Neural cell (in vitro differentiated cells): ENCODE results near the gene GALNT2. TPM values are rescaled to one million over a fixed set of nuclear protein-coding genes. Genes with fewer than 3 reads are reported as not detected.

ENCODE experiments used
- H2AFZ ChIP-seq: fragments of 200-600, 300-800 bp; sonication (generic), shearing (Covaris generic); 2 replicates; pipeline ENCODE4 v1.6.0; 2014; ENCODE audit warnings: low read depth, mild to moderate bottlenecking, antibody characterized with exemption, low read length, moderate library complexity
- H3F3A ChIP-seq: fragments of 200-600 bp; shearing (Covaris generic); 2 replicates; pipeline ENCODE4 v1.6.1; 2016; ENCODE audit warnings: mild to moderate bottlenecking, moderate library complexity, mixed read lengths, antibody characterized with exemption, low read length; ENCODE audit not compliant: insufficient read depth, poor library complexity, severe bottlenecking
- H3K27ac ChIP-seq: fragments of 200-600, 300-800 bp; sonication (generic), shearing (Covaris generic); 2 replicates; pipeline ENCODE4 v1.5.1; 2014; ENCODE audit warnings: mild to moderate bottlenecking, low read length, moderate library complexity
- H3K27me3 ChIP-seq: fragments of 300-800, 200-600 bp; sonication (generic), shearing (Covaris generic); 2 replicates; pipeline ENCODE4 v1.6.0; 2014; ENCODE audit warnings: mild to moderate bottlenecking, low read depth, low read length, moderate library complexity; ENCODE audit not compliant: insufficient read depth
- H3K36me3 ChIP-seq: fragments of 300-800, 200-600 bp; sonication (generic), shearing (Covaris generic); 2 replicates; pipeline ENCODE4 v1.5.1; 2014; ENCODE audit warnings: mild to moderate bottlenecking, antibody characterized with exemption, low read length, moderate library complexity; ENCODE audit not compliant: insufficient read depth
- H3K4me2 ChIP-seq: fragments of 300-800, 200-600 bp; sonication (generic), shearing (Covaris generic); 2 replicates; pipeline ENCODE4 v1.6.0; 2014; ENCODE audit warnings: mild to moderate bottlenecking, low read length
- H3K4me3 ChIP-seq: fragments of 300-800, 200-600 bp; sonication (generic), shearing (Covaris generic); 2 replicates; pipeline ENCODE4 v1.5.1; 2014; ENCODE audit warnings: mild to moderate bottlenecking, low read length, moderate library complexity
- H3K79me2 ChIP-seq: fragments of 200-600 bp; shearing (Covaris generic); replicated peaks from 2 replicates; pipeline ENCODE4 v1.6.0; 2014; ENCODE audit warnings: mild to moderate bottlenecking, low read length, moderate library complexity; ENCODE audit not compliant: insufficient read depth
- H3K9ac ChIP-seq: fragments of 300-800, 200-600 bp; sonication (generic), shearing (Covaris generic); 2 replicates; pipeline ENCODE4 v1.6.1; 2016; ENCODE audit warnings: mild to moderate bottlenecking, low read length, mixed read lengths
- H3K9me2 ChIP-seq: fragments of 200-600 bp; shearing (Covaris generic); 2 replicates; pipeline ENCODE4 v1.6.1; 2016; ENCODE audit warnings: mild to moderate bottlenecking, low read length, mixed read lengths; ENCODE audit not compliant: insufficient read depth
- H3K9me3 ChIP-seq: fragments of 200-600, 300-800 bp; sonication (generic), shearing (Covaris generic); 2 replicates; pipeline ENCODE4 v1.6.1; 2016; ENCODE audit warnings: mild to moderate bottlenecking, mixed run types, low read length, moderate library complexity, mixed read lengths
- H4K20me1 ChIP-seq: fragments of 200-600 bp; shearing (Covaris generic); 2 replicates; pipeline ENCODE4 v1.6.1; 2016; ENCODE audit warnings: mild to moderate bottlenecking, mixed run types; ENCODE audit not compliant: insufficient read depth
- EP300 ChIP-seq: fragments of 450-650 bp; conservative IDR thresholded peaks from 2 replicates; pipeline ENCODE4 v1.6.1; 2014; ENCODE audit warnings: antibody characterized with exemption, mild to moderate bottlenecking, moderate library complexity; ENCODE audit not compliant: poor library complexity, severe bottlenecking
- EZH2 ChIP-seq: fragments of 200-600, 300-800 bp; shearing (Covaris generic), sonication (generic); IDR thresholded peaks from 2 replicates; pipeline ENCODE4 v1.6.1; 2014; ENCODE audit warnings: antibody characterized with exemption, low read length, borderline replicate concordance, mild to moderate bottlenecking; ENCODE audit not compliant: insufficient read depth, poor library complexity, severe bottlenecking
- MXI1 ChIP-seq: fragments of 450-650 bp; conservative IDR thresholded peaks from 2 replicates; pipeline ENCODE4 v1.6.1; 2014; ENCODE audit warnings: antibody characterized with exemption, mild to moderate bottlenecking; ENCODE audit not compliant: poor library complexity, severe bottlenecking
- POLR2AphosphoS5 ChIP-seq: IDR thresholded peaks from 2 replicates; pipeline ENCODE4 v1.6.1; 2012
- RAD21 ChIP-seq: fragments of 450-650 bp; conservative IDR thresholded peaks from 2 replicates; pipeline ENCODE4 v1.6.1; 2014; ENCODE audit warnings: antibody characterized with exemption, mild to moderate bottlenecking, moderate library complexity
- SMC3 ChIP-seq: fragments of 450-650 bp; conservative IDR thresholded peaks from 2 replicates; pipeline ENCODE4 v1.6.1; 2014; ENCODE audit warnings: antibody characterized with exemption, mild to moderate bottlenecking, moderate library complexity; ENCODE audit not compliant: poor library complexity
- TAF1 ChIP-seq: IDR thresholded peaks from 2 replicates; pipeline ENCODE4 v1.6.1; 2012; ENCODE audit warnings: low read depth
- polyA plus RNA-seq: library from polyadenylated mRNA; depleted of rRNA; stranded (reverse); fragments of >200 nt; gene quantifications from 2 replicates; pipeline ENCODE4 v1.2.3, GENCODE V29; 2014
- TF ChIP-seq, protein P1 (sequence below): IDR thresholded peaks from 2 replicates; pipeline ENCODE4 v1.6.1; 2012; ENCODE audit warnings: borderline replicate concordance
- TF ChIP-seq, protein P2 (sequence below): fragments of 450-650 bp; IDR thresholded peaks from 2 replicates; pipeline ENCODE4 v1.5.1; 2014; ENCODE audit warnings: antibody characterized with exemption, mild to moderate bottlenecking, moderate library complexity; ENCODE audit not compliant: poor library complexity, severe bottlenecking

GALNT2 gene
- polyA plus RNA-seq, 1 donor from 2014 or later, result 38.8 TPM

DNA sequence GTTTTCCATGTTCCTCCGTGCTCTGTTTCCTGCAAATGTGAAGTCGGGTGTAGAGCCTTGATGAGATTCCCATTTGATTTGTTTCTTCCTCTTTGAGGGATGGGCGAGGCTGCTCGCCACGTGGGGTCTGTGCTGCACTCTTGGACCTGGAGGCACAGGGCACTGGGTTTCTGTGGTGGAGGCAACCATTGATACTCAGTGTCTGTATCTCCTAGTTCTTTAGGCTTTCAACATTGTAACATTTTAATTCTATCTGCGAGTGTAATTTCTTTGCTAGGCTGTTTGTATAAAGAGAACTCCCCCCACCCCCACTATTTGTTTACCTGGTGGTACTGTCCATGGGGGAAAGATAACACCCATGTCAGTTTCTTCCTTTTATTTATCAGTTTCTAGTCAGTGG is 52.3 kb downstream of the GALNT2 start:
- Histone ChIP-seq H3K4me3 (no peak overlapping the region), H3K27me3 (no peaks in the 10 kb centered on the region), H3F3A (no peaks in the 10 kb centered on the region), H3K79me2 (peaks cover 27% of the 10 kb centered on the region), H2AFZ (no peak overlapping the region), H3K9ac (no peak overlapping the region), H4K20me1 (no peaks in the 10 kb centered on the region), H3K36me3 (no peaks in the 10 kb centered on the region), H3K9me2 (no peaks in the 10 kb centered on the region), H3K9me3 (no peaks in the 10 kb centered on the region), H3K4me2 (no peak overlapping the region), H3K27ac (no peak overlapping the region)
- no peak for TF ChIP-seq POLR2AphosphoS5
- TF ChIP-seq MXI1, result no peak
- no peak for TF ChIP-seq TAF1
- no peak for TF ChIP-seq EP300
- TF ChIP-seq, protein P1, sequence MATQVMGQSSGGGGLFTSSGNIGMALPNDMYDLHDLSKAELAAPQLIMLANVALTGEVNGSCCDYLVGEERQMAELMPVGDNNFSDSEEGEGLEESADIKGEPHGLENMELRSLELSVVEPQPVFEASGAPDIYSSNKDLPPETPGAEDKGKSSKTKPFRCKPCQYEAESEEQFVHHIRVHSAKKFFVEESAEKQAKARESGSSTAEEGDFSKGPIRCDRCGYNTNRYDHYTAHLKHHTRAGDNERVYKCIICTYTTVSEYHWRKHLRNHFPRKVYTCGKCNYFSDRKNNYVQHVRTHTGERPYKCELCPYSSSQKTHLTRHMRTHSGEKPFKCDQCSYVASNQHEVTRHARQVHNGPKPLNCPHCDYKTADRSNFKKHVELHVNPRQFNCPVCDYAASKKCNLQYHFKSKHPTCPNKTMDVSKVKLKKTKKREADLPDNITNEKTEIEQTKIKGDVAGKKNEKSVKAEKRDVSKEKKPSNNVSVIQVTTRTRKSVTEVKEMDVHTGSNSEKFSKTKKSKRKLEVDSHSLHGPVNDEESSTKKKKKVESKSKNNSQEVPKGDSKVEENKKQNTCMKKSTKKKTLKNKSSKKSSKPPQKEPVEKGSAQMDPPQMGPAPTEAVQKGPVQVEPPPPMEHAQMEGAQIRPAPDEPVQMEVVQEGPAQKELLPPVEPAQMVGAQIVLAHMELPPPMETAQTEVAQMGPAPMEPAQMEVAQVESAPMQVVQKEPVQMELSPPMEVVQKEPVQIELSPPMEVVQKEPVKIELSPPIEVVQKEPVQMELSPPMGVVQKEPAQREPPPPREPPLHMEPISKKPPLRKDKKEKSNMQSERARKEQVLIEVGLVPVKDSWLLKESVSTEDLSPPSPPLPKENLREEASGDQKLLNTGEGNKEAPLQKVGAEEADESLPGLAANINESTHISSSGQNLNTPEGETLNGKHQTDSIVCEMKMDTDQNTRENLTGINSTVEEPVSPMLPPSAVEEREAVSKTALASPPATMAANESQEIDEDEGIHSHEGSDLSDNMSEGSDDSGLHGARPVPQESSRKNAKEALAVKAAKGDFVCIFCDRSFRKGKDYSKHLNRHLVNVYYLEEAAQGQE, result no peak
- no peak for TF ChIP-seq SMC3
- no peak for TF ChIP-seq RAD21
- TF ChIP-seq EZH2, result no peak
- TF ChIP-seq, protein P2, sequence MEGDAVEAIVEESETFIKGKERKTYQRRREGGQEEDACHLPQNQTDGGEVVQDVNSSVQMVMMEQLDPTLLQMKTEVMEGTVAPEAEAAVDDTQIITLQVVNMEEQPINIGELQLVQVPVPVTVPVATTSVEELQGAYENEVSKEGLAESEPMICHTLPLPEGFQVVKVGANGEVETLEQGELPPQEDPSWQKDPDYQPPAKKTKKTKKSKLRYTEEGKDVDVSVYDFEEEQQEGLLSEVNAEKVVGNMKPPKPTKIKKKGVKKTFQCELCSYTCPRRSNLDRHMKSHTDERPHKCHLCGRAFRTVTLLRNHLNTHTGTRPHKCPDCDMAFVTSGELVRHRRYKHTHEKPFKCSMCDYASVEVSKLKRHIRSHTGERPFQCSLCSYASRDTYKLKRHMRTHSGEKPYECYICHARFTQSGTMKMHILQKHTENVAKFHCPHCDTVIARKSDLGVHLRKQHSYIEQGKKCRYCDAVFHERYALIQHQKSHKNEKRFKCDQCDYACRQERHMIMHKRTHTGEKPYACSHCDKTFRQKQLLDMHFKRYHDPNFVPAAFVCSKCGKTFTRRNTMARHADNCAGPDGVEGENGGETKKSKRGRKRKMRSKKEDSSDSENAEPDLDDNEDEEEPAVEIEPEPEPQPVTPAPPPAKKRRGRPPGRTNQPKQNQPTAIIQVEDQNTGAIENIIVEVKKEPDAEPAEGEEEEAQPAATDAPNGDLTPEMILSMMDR, result no peak

DNA sequence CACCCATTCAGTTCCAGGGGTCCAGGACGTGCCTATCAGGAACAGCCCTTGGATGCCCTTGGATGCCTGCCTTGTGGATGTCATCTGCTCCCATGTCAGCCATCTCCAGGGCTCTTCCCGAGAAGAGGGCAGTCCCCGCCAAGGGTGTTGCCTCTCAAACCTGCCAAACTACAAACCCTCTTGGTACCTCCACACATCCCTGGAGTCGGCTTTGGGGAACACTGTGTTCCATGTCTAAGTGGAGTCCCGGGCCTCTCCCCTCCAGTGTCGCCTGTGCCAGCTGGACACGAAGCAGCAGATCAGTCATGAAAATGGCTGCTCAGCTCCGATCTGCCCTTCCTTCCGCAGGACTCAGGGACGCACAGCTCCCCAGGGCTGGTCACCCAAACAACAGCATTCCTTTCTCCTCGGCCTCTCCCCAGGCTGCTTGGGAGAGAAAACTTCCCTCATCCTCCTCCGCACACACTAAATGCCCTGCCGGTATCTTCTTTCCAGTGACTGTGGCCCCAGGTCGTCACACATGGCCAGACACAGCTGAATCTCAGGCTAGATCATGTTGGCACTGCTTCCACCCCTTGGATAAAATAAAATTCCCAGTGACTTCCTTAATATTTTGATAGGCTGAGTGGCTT is 53.4 kb downstream of the GALNT2 start:
- Histone ChIP-seq H3K9ac (no peak overlapping the region), H4K20me1 (no peaks in the 10 kb centered on the region), H3K79me2 (peaks cover 28% of the 10 kb centered on the region), H3K9me3 (no peaks in the 10 kb centered on the region), H3F3A (no peaks in the 10 kb centered on the region), H3K9me2 (no peaks in the 10 kb centered on the region), H2AFZ (no peak overlapping the region), H3K36me3 (no peaks in the 10 kb centered on the region), H3K27me3 (no peaks in the 10 kb centered on the region), H3K4me3 (no peak overlapping the region), H3K27ac (no peak overlapping the region), H3K4me2 (no peak overlapping the region)
- TF ChIP-seq TAF1 (no peak), SMC3 (no peak)
